SH-SY5Y (cell line): Measurements from ENCODE around the gene IL18BP.

Experiments used
- GATA2 ChIP-seq: IDR thresholded peaks from 2 replicates; pipeline ENCODE4 v1.6.1; 2011; ENCODE audit warnings: mild to moderate bottlenecking, low read depth, low read length
- GATA3 ChIP-seq: IDR thresholded peaks from 2 replicates; pipeline ENCODE4 v1.6.1; 2011; ENCODE audit warnings: low read depth, mild to moderate bottlenecking, low read length, moderate library complexity

Gene IL18BP

GRCh38 chr11:72012897-72013721 lies 14.4 kb downstream of the IL18BP start:
- TF ChIP-seq GATA2 (no peak), GATA3 (no peak)

GRCh38 chr11:72013765-72014711 lies 15.3 kb downstream of the IL18BP start:
- TF ChIP-seq GATA3, result no peak
- no peak for TF ChIP-seq GATA2

- no peak for TF ChIP-seq GATA3
- TF ChIP-seq GATA2, result no peak
Observed at GRCh38 chr11:72014761-72015320, 16.1 kb downstream of the IL18BP start.

- TF ChIP-seq GATA3 (no peak), GATA2 (no peak)
Observed at GRCh38 chr11:72015511-72016061, 16.9 kb downstream of the IL18BP start.

- TF ChIP-seq GATA2, result no peak
Observed at GRCh38 chr11:72018171-72018570, 19.5 kb downstream of the IL18BP start.

GRCh38 chr11:72023335-72023734 lies 24.6 kb downstream of the IL18BP start:
- TF ChIP-seq GATA3, result no peak
- no peak for TF ChIP-seq GATA2

- TF ChIP-seq GATA3 (peak; percentile 75), GATA2 (peak; percentile 92)
Observed at GRCh38 chr11:72024069-72024754, 25.5 kb downstream of the IL18BP start.

- no peak for TF ChIP-seq GATA3
- TF ChIP-seq GATA2, result no peak
Observed at GRCh38 chr11:72026090-72026489, 27.4 kb downstream of the IL18BP start.

- TF ChIP-seq GATA2 (no peak), GATA3 (no peak)
Observed at GRCh38 chr11:72030472-72031045, 31.9 kb downstream of the IL18BP start.

GRCh38 chr11:72036687-72037086 lies 38.0 kb downstream of the IL18BP start:
- TF ChIP-seq GATA2 (no peak), GATA3 (no peak)

GRCh38 chr11:72037554-72038311 lies 39.0 kb downstream of the IL18BP start:
- no peak for TF ChIP-seq GATA2
- TF ChIP-seq GATA3, result no peak

GRCh38 chr11:72038491-72038890 lies 39.8 kb downstream of the IL18BP start:
- TF ChIP-seq GATA2 (peak; percentile 4; the same call in 1 of the 2 replicates), GATA3 (no peak)
